HG02884 (cell line): Measurements from ENCODE around the gene SH3PXD2A.
"Not testable (repeated sequence)": the region's sequence is repeated elsewhere in the genome, so short reads cannot be mapped to it uniquely, and the experiment has no call there.

ENCODE experiments used
- ATAC-seq: cut with Tn5 transposase; IDR thresholded peaks from one replicate; pipeline ENCODE4 v1.9.1; 2021; ENCODE audit warnings: mild to moderate bottlenecking, moderate library complexity; ENCODE audit not compliant: unreplicated experiment

Gene SH3PXD2A

GRCh38 chr10:103770139-103770538, 85.2 kb downstream of the SH3PXD2A start:
- ATAC-seq, result no peak

GRCh38 chr10:103769176-103769575, 86.2 kb downstream of the SH3PXD2A start:
- ATAC-seq, result no peak

GRCh38 chr10:103768345-103768744, 87.0 kb downstream of the SH3PXD2A start:
- no peak for ATAC-seq

GRCh38 chr10:103767756-103768155, 87.6 kb downstream of the SH3PXD2A start:
- ATAC-seq, result no peak

- no peak for ATAC-seq
Measured at GRCh38 chr10:103766751-103767505, 88.4 kb downstream of the SH3PXD2A start.

DNA sequence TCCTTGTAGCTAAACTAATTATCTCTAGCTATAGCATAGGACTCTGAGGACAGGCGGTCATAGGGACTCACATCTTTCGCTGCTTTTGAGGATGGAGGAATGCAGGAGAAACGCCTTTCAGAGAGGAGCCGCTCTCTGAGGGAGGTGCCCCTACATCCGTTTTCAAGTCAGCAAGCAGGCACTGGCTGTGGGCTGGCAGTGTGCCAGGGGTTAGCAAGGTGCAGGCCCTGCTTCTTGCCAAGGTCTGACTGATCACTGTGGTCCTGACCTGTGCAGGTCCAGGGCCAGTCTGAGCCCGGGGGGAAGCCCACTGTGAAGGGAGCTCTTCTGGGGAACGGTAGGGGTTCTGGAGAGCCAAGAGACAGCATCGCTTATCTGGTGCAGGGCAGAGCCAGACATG, 89.4 kb downstream of the SH3PXD2A start:
- no peak for ATAC-seq

- no peak for ATAC-seq
Measured at GRCh38 chr10:103765168-103765567, 90.2 kb downstream of the SH3PXD2A start.

DNA sequence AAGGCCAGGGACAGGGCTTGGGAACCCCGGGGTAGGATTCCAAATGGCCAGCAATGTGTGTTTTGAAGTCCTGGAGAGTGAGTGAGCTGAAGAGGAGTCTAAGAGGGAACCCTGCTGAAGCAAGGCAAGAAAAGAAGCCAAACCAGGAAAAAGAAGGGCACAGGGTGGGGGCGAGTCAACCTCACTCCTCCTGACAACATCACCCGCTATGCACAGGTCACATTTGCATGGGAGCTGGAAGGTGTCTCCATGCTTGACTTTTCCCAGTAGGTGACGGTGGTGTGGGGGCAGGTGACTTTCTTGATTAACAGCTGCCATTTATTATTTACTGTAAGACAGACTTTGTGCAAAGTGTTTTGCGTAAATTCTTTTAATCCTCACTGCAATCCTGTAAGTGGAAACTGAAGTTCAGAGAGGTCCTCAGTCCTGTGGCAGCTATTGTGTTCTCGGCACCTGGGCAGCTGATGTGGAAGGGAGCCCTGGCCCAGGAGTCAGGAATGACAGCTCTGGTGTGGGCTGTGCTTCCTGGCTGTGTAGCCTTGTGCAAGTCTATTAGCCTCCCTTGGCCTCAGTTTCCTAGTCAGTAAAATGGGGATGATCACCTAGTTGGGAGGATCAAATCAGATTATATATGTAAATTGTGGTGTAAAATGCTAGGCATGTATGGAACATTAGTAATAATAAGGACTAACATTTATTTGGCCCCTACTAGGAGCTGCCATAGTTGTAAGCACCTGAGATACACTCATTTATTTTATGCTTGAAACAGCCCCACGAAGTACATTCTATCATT, 90.9 kb downstream of the SH3PXD2A start:
- no peak for ATAC-seq

DNA sequence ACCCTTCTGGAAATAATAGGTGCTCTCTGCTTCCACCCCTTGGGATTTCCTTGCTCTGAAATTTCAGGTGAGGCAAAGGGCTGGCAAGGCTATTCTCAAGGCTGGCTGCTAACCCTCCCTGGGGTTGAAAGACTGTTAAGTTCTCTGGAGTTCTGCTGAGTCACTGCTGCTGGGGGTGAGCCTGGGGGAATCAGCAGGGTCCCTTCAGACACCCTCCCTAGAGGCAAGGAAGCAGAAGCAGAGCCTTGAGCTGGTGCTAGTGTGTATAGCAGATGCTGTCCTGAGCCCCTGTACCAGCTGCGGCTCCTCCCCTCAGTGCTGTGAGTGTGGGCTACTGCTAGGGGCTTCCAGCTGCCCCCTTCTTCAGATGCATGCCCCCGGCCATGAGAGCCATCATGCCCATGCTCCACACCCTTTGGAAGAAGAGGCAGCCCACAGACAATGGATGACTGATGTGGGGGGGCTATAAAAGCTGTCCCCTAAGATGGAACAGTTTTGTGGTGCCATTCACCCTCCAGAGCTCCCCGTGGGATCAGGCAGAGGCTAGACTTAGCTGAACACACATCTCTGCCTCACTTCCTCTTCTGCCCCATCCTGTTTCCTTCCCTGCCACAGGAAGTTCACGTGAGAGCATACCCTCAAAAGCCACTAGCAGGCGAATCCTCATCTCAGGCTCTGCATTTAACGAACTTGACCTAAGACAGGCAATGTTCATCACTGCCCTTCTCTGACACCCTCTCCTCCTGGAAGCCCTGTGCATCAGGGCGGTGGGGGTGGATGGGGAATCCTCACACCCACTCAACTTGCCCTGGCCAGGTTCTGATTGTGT, 91.8 kb downstream of the SH3PXD2A start:
- ATAC-seq, result no peak

DNA sequence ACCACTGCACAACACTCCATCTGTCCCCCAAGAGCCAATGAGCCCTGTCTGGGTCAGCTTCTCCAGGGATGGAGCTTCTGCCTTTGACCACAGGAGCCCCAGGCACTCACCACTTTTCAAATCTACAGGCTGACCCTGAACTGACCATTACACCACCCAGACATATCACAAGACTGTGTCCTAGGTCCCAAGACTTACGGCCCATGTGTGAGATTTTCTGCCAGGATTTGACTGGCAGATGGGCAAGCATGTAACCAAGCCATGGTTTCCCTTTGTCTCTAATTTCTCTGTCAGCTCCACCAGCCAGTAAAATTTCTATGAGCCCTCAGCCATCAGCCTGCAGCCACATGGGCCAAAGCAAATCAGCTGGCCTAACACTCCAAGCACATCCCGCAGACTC, 92.5 kb downstream of the SH3PXD2A start:
- ATAC-seq, result no peak

DNA sequence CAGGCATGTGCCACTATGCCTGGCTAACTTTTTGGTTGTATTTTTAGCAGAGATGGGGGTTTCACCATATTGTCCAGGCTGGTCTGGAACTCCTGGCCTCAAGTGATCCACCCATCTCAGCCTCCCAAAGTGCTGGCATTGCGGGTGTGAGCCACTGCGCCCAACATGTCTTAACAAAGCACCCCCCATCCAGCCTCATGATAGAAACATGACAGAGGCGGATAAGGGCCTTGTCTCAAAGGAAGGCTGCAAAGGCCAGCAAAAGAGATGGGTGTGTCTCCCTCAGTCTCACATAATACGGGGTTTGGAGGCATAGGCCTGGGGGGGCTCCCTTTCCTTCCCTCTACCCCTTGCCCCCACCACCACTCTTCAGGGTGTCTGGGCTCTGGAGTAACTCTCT, 93.2 kb downstream of the SH3PXD2A start:
- ATAC-seq, result no peak

GRCh38 chr10:103761075-103761920, 94.1 kb downstream of the SH3PXD2A start:
- ATAC-seq, result no peak

- not testable (repeated sequence) for ATAC-seq
Measured at GRCh38 chr10:103760233-103760632, 95.1 kb downstream of the SH3PXD2A start.

DNA sequence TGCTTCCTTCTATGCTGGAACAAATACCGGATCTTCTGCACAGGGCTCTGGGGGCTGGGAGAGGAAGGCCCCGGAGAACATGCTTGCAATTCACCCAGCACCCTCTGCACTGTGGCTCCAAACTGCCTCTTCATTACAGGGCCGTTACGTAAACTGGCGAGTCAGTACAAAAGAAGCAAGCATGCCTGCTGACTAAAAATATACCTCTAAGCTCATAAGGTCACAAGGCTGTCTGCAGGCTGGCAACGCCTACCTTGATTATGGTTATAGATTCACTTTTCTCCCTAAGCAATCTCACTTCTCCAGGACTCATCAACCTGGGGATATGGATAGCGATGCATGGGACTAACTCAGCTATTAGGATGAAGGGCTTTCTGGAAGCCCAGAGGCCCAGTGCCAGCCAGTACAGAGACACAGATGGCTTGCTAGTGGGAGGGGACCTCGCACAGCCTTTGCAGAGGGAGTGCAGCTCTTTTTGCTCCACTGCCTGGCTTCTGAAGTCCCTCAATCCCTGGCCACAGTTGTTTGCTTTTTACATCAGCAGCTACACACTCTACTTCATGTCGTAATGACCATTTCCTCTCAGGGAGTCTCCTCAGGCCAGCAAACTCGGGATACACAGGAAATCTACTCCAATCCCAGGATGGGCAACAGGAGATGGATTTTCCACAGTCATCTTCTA, 96.1 kb downstream of the SH3PXD2A start:
- peak; percentile 69 for ATAC-seq

DNA sequence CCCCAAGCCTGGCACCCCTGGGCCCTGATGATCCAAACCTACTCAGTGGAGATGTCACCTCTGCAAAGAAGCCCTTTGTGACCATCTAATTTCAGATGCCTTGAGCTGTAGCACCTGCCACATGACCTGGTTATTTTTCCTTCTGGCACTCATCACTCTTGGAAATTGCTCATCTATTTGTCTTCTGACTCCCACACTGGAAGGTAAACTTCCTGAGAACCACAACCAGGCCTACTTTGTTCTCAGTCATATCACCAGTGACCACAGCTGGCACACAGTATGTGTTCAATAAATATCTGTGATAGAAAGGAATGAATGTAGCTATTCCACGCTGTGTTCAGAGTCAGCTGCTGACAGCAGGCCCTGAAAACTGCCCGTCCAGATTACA, 97.1 kb downstream of the SH3PXD2A start:
- ATAC-seq, result no peak

DNA sequence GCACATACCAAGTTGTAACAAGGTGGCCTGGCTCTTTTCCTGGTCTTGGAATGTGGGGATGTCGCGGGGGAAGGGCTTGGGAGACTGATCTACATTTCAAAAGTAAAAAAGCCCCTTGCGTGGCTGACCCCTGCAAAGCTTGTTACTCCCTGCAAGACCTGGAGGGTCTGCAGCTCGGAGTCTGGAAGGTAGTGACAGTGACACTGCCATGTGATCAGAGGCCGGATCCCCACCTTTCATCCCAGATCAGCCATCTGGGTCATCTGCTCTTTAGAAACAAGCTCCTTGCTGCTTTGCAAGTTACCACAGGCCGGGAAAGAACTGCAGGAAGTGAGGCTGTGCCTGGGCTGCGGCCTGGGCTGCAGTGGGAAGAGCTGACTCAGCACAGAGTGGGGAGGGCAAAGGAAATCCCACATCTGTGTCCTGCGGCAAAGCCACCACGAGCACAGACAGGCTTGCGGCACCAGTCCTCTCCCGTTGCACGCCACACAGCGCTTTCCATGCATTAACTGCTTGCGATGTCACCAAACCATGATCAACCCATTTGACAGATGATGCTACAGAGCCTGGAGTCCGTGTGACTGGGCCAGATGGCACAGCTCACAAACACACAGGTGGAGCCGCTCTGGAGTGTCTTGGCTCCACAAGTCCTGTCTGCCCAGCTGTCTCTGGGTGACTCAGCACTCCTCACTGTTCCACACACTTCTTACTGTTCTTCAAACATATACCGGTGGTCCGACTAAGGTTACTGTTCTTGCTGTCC, 97.7 kb downstream of the SH3PXD2A start:
- ATAC-seq, result no peak

- ATAC-seq, result no peak
Measured at GRCh38 chr10:103756277-103756869, 99.0 kb downstream of the SH3PXD2A start.

DNA sequence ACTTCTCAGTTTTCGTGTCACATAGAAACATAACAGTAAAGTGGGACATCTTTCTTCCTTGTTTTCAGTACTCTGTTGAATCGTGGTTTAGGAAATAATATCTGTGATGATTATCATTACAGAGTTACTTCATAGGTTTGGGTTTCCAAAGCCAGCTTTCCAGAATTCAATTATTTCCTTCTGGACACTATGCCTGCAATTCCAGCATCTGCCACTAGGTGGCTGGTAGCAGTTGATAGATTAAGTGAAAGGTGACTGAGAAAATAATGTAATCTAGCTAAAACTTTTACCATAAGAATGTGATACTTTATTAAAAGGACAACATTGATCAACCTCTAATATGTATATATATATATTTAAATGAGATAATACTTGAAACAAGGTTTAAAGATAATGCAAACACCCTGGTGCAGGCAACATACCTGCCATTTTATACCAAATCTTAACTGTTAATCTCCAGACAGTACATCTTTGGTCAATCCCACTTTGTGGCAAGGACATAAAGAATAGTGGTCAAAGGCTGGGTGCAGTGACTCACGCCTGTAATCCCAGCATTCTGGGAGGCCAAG, 102.6 kb downstream of the SH3PXD2A start:
- no peak for ATAC-seq
